NB4 (cell line): Measurements from ENCODE around the gene LRIG2.

Experiments
- MYC ChIP-seq: IDR thresholded peaks from 2 replicates; pipeline ENCODE4 v1.6.1; 2011; ENCODE audit warnings: low read depth, low read length
- POLR2A ChIP-seq: IDR thresholded peaks from 2 replicates; pipeline ENCODE4 v1.6.1; 2011; ENCODE audit warnings: mild to moderate bottlenecking; ENCODE audit not compliant: insufficient read length; ENCODE audit errors: extremely low read depth
- TF ChIP-seq, protein P1 (sequence below): IDR thresholded peaks from one replicate; pipeline ENCODE4 v1.5.1; 2012; ENCODE audit warnings: low read depth, low read length
- TF ChIP-seq, protein P2 (sequence below): IDR thresholded peaks from 2 replicates; pipeline ENCODE4 v1.6.1; 2011; ENCODE audit warnings: low read depth, low read length

DNA sequence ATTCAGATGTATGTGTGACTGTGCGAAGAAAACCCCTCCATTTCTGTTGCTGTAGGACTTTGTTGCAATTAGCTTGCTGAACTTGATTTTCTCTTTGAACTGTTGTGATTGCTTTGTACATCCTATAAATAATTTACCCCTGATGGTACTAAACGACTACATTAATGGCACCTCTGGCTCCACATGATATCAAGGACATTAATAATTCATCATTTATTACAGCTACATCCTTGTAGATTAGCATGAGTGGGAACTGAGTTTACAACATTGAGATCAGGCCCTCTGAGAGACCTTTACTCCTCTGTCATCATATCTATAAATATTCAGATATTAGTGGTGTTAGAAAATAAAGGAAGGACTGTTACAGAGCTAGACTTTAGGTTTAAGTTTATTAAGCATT is 13.5 kb downstream of the LRIG2 start:
- TF ChIP-seq, protein P1, sequence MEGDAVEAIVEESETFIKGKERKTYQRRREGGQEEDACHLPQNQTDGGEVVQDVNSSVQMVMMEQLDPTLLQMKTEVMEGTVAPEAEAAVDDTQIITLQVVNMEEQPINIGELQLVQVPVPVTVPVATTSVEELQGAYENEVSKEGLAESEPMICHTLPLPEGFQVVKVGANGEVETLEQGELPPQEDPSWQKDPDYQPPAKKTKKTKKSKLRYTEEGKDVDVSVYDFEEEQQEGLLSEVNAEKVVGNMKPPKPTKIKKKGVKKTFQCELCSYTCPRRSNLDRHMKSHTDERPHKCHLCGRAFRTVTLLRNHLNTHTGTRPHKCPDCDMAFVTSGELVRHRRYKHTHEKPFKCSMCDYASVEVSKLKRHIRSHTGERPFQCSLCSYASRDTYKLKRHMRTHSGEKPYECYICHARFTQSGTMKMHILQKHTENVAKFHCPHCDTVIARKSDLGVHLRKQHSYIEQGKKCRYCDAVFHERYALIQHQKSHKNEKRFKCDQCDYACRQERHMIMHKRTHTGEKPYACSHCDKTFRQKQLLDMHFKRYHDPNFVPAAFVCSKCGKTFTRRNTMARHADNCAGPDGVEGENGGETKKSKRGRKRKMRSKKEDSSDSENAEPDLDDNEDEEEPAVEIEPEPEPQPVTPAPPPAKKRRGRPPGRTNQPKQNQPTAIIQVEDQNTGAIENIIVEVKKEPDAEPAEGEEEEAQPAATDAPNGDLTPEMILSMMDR: no peak
- TF ChIP-seq POLR2A (no peak), MYC (no peak)
- TF ChIP-seq, protein P2, sequence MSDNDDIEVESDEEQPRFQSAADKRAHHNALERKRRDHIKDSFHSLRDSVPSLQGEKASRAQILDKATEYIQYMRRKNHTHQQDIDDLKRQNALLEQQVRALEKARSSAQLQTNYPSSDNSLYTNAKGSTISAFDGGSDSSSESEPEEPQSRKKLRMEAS: no peak
